HCT116 (cell line): ENCODE results near the gene UQCRH.

Source experiments
- ATF3 ChIP-seq: IDR thresholded peaks from 2 replicates; pipeline ENCODE4 v1.6.1; 2012
- CTCF ChIP-seq, 3 experiments: fragments of 200-600 bp in 1 of 3; sonication (generic) in 1 of 3; IDR thresholded peaks in 2 of 3; conservative IDR thresholded peaks in 1 of 3; 2 replicates each; pipeline ENCODE4 v1.5.1; 2012 to 2017; ENCODE audit warnings: low read depth in 2 of 3, low read length in 2 of 3, antibody characterized with exemption in 1 of 3, borderline replicate concordance in 1 of 3, control low read depth in 1 of 3, mild to moderate bottlenecking in 1 of 3, mixed read lengths in 1 of 3, mixed run types in 1 of 3, moderate library complexity in 1 of 3; ENCODE audit not compliant: insufficient read depth in 1 of 3
- FOSL1 ChIP-seq: IDR thresholded peaks from 2 replicates; pipeline ENCODE4 v1.6.1; 2012; ENCODE audit warnings: low read depth
- ZFX ChIP-seq: fragments of 450-650 bp; IDR thresholded peaks from 2 replicates; pipeline ENCODE4 v1.6.1; 2017

GRCh38 chr1:46254668-46255067 is 48.8 kb upstream of the UQCRH start:
- no peak for TF ChIP-seq ATF3
- TF ChIP-seq FOSL1 = no peak
- TF ChIP-seq ZFX = no peak
- TF ChIP-seq CTCF (IDR thresholded peaks at IDR 0.05 in 2 of 3, conservative IDR thresholded peaks at IDR 0.05 in 1 of 3; ENCODE audit: borderline replicate concordance in 1 of 3, insufficient read depth in 1 of 3, low read depth in 2 of 3, low read length in 2 of 3) = no peak
